ENCODE data around the gene CASP10.
"Not testable (repeated sequence)": the region's sequence is repeated elsewhere in the genome, so short reads cannot be mapped to it uniquely, and the experiment has no call there.

The CASP10 gene

DNA sequence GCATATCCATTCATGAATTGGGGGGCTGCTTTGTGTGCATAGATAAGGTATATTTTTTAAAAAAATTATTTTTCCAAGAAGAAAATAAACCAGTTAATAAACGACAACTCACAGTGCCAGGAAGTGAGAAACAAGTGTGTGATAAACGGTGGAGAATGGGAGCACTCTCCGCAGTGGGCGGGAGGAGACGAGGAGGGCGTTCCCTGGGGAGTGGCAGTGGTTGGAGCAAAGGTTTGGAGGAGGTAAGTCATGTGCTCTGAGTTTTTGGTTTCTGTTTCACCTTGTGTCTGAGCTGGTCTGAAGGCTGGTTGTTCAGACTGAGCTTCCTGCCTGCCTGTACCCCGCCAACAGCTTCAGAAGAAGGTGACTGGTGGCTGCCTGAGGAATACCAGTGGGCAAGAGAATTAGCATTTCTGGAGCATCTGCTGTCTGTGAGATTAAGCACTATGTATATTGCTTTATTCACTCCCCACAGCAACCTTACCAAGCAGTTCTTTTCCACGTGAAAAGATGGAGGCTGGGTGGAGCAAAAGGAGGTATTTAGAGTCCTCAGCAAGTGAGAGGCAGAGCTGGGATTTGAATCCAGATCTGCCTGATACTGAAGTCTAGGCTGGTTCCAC lies 50.4 kb downstream of the CASP10 start:
- TF ChIP-seq, protein P1, sequence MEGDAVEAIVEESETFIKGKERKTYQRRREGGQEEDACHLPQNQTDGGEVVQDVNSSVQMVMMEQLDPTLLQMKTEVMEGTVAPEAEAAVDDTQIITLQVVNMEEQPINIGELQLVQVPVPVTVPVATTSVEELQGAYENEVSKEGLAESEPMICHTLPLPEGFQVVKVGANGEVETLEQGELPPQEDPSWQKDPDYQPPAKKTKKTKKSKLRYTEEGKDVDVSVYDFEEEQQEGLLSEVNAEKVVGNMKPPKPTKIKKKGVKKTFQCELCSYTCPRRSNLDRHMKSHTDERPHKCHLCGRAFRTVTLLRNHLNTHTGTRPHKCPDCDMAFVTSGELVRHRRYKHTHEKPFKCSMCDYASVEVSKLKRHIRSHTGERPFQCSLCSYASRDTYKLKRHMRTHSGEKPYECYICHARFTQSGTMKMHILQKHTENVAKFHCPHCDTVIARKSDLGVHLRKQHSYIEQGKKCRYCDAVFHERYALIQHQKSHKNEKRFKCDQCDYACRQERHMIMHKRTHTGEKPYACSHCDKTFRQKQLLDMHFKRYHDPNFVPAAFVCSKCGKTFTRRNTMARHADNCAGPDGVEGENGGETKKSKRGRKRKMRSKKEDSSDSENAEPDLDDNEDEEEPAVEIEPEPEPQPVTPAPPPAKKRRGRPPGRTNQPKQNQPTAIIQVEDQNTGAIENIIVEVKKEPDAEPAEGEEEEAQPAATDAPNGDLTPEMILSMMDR (conservative IDR thresholded peaks at IDR 0.05; ENCODE audit: control insufficient read depth, insufficient read depth, low read depth, low read length), result no peak
- DNase-seq (ENCODE audit: low read depth), result peak; percentile 58
- peak overlapping the region; percentile 26 for H3K4me3 ChIP-seq (ENCODE audit: control insufficient read depth, low read depth, low read length)

GRCh38 chr2:201233812-201234662 lies 51.1 kb downstream of the CASP10 start:
- peak overlapping the region; percentile 26 for H3K4me3 ChIP-seq (ENCODE audit: control insufficient read depth, low read depth, low read length)
- DNase-seq (ENCODE audit: low read depth), result no peak
- TF ChIP-seq, protein P1 (conservative IDR thresholded peaks at IDR 0.05; ENCODE audit: control insufficient read depth, insufficient read depth, low read depth, low read length), result no peak

GRCh38 chr2:201234663-201235135 lies 51.8 kb downstream of the CASP10 start:
- no peak for DNase-seq (ENCODE audit: low read depth)
- H3K4me3 ChIP-seq (ENCODE audit: control insufficient read depth, low read depth, low read length), result no peak overlapping the region
- TF ChIP-seq, protein P1 (conservative IDR thresholded peaks at IDR 0.05; ENCODE audit: control insufficient read depth, insufficient read depth, low read depth, low read length), result no peak

- peak; percentile 84 for DNase-seq (ENCODE audit: low read depth)
- TF ChIP-seq, protein P1 (conservative IDR thresholded peaks at IDR 0.05; ENCODE audit: control insufficient read depth, insufficient read depth, low read depth, low read length), result peak; percentile 62
- H3K4me3 ChIP-seq (ENCODE audit: control insufficient read depth, low read depth, low read length), result peak overlapping the region; percentile 23
Measured at GRCh38 chr2:201235860-201236811, 53.2 kb downstream of the CASP10 start.

DNA sequence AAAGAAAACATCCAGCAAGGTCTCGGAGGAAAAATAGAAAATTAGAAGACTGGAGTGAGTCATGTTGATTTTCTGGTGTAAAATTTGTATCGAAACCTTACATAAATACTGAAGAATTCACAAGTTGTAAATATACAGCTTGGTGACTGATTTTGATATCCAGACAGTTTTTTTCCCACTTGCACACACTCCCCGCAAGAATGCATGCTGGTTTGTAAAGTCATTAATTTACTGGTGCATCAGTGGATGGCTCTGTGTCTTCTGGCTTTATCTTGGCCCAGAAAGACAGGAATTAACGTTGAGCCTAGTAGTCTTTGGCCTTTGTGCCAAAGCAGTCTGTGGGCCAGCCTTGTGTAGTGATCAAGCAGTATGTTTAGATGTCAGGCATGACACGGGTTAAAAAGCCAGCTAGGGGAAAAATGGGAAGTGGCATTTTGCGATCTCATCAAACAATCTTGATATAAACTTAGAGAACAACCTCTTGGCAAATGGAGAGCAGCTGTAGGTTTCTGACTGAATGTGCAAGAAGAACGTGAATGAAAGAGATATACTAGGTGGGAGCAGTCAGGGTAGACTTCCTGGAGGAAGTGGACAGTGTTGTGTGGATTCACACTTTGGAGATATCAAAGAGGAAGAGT lies 54.7 kb downstream of the CASP10 start:
- no peak overlapping the region for H3K4me3 ChIP-seq (ENCODE audit: control insufficient read depth, low read depth, low read length)
- TF ChIP-seq, protein P1 (conservative IDR thresholded peaks at IDR 0.05; ENCODE audit: control insufficient read depth, insufficient read depth, low read depth, low read length), result no peak
- no peak for DNase-seq (ENCODE audit: low read depth)

DNA sequence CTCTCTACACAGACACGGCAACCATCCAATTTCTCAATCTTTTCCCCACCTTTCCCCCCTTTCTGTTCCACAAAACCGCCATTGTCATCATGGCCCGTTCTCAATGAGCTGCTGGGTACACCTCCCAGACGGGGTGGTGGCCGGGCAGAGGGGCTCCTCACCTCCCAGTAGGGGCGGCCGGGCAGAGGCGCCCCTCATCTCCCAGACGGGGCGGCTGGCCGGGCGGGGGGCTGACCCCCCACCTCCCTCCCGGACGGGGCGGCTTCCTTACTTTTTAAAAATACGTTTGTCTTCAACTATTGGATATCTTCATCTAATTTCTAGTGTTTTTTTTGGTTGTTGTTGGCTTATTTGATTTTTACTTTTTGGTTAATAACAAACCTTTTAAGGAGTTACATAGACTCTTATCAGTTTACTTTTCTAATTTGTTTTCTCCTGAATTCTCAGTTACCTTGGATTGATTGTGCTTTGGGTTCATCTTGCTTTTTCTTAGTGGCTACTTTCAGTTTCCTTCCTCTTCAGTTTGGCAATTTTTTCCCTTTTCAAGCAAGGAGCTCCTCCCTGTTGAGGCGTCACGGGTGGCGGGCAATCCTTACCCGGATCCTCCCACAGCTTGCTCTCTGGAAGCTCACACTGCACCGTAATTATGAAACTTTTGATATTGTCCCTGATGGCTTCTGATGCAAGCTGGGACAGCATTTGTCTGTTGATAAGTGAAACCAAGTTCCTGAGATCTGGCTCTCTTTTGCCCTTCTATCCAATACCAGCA lies 56.4 kb downstream of the CASP10 start:
- peak; percentile 51 for DNase-seq (ENCODE audit: low read depth)
- H3K4me3 ChIP-seq (ENCODE audit: control insufficient read depth, low read depth, low read length), result not testable (repeated sequence)

Data from fibroblast of mammary gland (primary cell).